Stimulated activated CD8-positive, alpha-beta memory T cell treated with anti-CD3 and anti-CD28 coated beads, Interleukin-7, amount 100 ng/mL, for 4 hours (primary cell): ENCODE measurements around the gene ENAH.

Experiments
- DNase-seq, 2 donors: peaks; one replicate each; pipeline ENCODE4 v3.0.0-alpha.2; 2020; ENCODE audit warnings: low read depth in 2 of 2

The ENAH gene

DNA sequence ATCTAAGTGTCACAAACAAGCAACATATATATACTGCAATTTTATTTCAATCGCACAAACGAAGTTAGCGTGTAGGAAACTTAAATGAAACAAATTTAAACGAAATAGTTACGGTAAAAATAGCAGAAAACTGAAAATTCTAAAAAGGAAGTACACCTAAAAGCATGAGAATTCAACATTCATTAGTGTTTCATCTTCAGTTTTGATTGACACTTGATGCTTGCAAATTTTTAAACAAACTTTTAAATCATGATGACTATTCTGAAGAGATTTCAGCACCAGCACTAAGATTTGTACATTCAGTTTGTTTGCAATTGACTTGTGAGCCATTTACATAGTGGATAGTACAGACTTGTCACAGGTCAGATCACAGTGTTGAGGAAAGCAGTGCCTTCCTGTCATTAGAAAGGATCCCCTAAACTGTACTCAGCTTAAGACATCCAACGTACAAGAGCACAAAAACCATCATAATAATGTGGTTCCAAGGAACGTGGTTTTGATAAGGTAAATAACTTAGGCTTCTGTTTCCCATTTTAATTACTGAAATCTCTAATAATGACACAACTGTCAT, 158.0 kb downstream of the ENAH start:
- DNase-seq, result no peak

DNA sequence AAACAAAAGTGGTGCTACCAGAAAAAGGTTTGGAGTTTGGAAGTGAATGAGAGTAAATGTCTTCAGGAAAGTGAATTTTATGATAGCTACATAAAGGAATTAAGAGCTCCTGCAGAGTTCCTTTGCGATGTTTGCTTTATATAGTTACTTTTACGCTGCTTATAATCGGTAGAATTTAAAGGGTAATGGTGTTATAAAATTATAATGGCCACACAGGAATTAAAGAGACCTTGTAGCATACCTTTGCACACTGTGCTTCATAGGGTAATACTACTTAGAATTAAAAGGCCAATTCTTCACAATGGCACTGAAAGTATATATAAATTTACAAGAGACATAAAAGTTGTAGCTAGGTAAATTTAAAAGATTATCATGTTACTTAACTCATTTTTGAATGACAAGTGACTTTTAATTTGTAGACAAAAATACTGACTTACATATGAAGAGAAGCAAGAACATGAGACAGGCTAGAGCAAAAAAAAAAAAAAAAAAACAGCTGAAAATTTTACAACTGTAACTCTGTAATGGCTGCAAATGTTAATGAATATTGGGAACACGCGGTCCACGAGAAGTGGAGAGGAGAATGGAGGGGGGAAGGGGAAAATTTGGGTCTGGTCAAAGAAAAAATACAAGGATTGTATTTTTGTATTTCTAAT, 159.2 kb downstream of the ENAH start:
- no peak for DNase-seq

- no peak for DNase-seq
These were observed 164.2 kb downstream of the ENAH start for GRCh38 chr1:225488676-225489075.

GRCh38 chr1:225486856-225487255, 166.1 kb downstream of the ENAH start:
- no peak for DNase-seq

DNA sequence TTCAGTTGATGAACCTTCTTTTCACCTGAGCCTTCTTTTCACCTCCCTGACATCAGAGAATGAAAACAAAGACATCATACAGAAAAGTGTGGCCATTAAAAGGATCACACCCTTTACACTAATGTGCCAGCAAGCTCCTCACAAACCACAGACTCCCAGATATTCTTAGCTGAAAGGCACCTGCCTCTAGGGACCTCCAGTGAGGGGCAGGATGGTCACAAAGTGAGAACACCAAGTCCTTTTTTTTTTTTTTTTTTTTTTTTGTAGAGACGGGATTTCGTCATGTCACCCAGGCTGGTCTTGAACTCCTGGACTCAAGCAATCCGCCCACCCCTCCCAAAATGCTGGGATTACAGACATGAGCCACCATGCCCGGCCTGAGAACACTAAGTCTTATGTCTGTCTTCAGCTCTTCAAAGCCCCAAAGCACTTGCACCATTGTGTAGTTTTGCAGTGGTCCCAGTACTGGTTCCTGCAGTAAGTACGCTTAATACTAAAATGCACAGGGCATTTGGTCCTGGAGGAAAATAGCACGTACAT, 166.9 kb downstream of the ENAH start:
- DNase-seq, result no peak

DNA sequence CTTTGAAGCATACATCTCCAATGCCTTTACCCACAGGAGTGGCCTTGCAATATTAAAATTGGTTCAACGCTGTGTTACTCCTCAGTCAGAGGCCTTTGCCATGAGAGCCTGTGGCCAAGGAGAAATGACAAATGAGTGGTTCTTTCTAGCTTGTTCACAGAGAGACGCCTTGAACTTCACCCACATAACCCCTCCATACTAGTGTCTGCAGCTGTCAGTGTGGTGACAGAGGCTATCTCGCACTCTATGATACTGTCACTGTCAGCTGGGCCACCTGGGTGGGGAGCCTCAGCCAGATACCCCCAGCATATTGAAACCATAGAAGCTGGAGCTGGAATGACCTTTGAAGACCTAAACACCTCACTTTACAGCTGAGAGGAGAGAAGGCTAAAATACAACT, 167.7 kb downstream of the ENAH start:
- no peak for DNase-seq

- no peak for DNase-seq
These were observed 168.2 kb downstream of the ENAH start for GRCh38 chr1:225484657-225485214.

GRCh38 chr1:225483818-225484656, 168.9 kb downstream of the ENAH start:
- DNase-seq, result no peak

- no peak for DNase-seq
These were observed 170.4 kb downstream of the ENAH start for GRCh38 chr1:225482421-225482950.

DNA sequence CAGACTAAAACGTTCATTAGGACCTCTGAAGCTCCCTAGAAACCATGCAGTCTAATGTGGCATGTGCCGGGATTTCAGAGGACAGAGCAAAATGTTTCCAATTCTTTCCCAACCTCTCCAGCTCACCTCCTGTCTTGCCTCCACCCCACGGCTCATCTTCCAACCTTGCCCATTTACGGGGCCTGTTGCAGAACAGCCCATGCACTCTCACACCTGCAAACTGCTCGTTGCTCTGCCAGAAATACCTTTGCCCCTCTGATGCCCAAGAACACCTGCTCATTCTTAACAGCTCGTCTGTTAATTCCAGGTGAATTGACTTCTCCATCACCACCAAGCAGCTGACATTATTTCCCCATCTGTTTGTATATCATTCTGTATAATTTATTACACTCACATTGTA, 171.2 kb downstream of the ENAH start:
- no peak for DNase-seq

DNA sequence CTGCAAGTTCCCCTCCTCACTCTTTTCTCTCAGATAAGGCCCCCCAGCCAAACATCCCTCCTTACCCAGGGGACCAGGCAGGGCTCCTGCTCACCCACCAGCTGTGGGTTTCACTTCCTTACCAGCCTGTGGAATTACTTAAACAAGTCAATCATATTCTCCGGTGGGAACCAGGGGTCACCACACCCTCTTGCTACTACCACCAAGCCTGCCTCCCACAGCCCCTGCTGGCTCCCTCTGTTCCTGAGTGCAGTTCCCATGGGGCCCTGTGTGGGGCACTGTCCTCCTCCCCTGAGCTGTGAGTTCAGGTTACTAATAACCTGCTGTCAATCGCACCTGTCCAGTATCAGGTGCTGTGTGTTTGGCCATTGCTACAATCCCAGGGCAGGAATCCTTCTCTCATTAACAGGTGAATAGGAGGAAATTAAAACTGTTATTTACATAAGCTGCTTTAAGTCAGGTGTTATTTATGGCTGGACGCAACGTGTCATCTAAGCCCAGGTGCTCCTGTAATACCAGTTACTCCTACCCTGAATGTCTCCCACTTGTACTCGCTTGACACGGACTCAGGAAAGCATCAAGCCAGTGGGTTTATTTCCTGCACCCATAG, 172.0 kb downstream of the ENAH start:
- DNase-seq, result no peak

DNA sequence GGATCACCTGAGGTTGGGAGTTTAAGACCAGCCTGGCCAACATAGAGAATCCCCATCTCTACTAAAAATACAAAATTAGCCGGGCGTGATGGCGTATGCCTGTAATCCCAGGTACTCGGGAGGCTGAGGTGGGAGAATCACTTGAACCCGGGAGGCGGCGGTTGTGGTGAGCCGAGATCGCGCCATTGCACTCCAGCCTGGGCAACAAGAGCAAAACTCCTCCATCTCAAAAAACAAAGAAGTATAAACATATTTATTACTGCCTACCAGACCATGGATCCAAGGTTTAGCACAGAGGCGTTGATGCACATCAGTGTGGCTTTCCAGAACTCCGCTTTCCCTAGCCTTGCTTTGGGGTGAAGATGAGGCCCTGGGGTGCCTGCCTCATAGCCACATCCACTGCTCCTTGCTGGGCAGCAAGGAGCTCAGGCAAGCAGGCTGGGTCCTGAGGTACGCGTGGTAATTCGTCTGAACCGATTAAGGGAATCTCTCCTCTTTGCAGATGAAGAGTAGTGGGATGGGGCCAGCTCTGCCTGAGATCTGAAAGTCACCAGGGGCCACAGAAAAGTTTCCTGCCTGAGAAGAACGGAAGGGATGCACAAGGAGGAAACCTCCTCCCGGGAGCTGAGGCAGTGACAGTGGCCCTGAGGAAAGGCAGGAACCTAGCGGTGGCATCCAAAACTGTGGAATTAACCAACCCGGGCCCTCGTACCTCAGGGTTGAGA, 172.8 kb downstream of the ENAH start:
- no peak for DNase-seq

GRCh38 chr1:225479341-225479740, 173.6 kb downstream of the ENAH start:
- DNase-seq, result no peak

GRCh38 chr1:225477296-225477911, 175.5 kb downstream of the ENAH start:
- no peak for DNase-seq

GRCh38 chr1:225476538-225476988, 176.4 kb downstream of the ENAH start:
- DNase-seq, result no peak

DNA sequence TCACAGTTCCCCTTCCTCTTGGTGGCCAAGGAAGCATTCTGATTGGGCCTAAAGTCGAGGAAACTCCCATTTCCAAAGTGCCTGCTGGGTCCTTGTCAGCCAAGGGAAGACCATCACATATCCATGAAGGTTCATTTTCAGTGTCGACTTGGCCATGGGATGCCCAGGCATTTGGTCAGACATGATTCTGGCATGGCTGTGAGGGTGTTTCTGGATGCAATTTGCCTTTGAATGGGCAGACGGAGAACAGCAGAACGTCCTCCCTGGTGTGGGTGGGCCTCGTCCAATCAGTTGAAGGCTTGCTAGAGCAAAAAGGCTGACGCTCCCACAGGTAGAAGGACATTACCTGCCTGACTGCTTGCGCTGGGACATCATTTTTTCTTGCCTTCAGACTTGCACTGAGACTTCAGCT, 176.8 kb downstream of the ENAH start:
- no peak for DNase-seq

GRCh38 chr1:225474986-225475820, 177.7 kb downstream of the ENAH start:
- peak in 1 of 2 donors; percentile 50 for DNase-seq

GRCh38 chr1:225474439-225474985, 178.4 kb downstream of the ENAH start:
- DNase-seq, result no peak
